ENCODE results near the gene MCC.

Gene MCC

DNA sequence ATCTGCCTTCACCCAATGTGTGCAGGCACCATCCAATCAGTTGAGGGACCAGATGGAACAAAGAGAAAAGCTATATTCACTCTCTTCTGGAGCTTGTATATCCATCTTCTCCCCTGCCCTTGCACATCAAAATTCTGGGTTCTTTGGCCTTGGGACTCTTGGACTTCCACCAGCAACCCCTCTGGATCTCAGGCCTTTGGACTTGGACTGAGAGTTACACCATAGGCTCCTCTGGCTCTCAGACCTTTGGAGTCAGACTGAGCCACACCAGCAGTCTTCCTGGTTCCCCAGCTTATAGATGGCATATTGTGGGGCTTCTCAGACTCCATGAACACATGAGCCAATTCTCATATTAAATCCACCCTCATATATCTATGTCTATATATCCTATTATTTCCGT is 126.6 kb downstream of the MCC start:
- H3K9me3 ChIP-seq (ENCODE audit: severe bottlenecking): peaks cover 18% of the 10 kb centered on the region
- H3K27ac ChIP-seq: no peak overlapping the region
- no peaks in the 10 kb centered on the region for H3K36me3 ChIP-seq
- DNase-seq: no peak
- no peaks in the 10 kb centered on the region for H3K27me3 ChIP-seq (ENCODE audit: insufficient read depth, low read depth, severe bottlenecking)
- no peak overlapping the region for H3K4me3 ChIP-seq (ENCODE audit: low read depth, low read length)
- TF ChIP-seq, protein P1, sequence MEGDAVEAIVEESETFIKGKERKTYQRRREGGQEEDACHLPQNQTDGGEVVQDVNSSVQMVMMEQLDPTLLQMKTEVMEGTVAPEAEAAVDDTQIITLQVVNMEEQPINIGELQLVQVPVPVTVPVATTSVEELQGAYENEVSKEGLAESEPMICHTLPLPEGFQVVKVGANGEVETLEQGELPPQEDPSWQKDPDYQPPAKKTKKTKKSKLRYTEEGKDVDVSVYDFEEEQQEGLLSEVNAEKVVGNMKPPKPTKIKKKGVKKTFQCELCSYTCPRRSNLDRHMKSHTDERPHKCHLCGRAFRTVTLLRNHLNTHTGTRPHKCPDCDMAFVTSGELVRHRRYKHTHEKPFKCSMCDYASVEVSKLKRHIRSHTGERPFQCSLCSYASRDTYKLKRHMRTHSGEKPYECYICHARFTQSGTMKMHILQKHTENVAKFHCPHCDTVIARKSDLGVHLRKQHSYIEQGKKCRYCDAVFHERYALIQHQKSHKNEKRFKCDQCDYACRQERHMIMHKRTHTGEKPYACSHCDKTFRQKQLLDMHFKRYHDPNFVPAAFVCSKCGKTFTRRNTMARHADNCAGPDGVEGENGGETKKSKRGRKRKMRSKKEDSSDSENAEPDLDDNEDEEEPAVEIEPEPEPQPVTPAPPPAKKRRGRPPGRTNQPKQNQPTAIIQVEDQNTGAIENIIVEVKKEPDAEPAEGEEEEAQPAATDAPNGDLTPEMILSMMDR (IDR thresholded peaks at IDR 0.05; ENCODE audit: low read depth, low read length): no peak

GRCh38 chr5:113359419-113359818 is 128.8 kb downstream of the MCC start:
- H3K27ac ChIP-seq: no peak overlapping the region

GRCh38 chr5:113358696-113359095 is 129.6 kb downstream of the MCC start:
- Histone ChIP-seq H3K4me3 (ENCODE audit: low read depth, low read length) (no peak overlapping the region), H3K9me3 (ENCODE audit: severe bottlenecking) (peaks cover 2% of the 10 kb centered on the region), H3K36me3 (no peaks in the 10 kb centered on the region), H3K27ac (no peak overlapping the region), H3K27me3 (ENCODE audit: insufficient read depth, low read depth, severe bottlenecking) (no peaks in the 10 kb centered on the region)
- DNase-seq: no peak
- TF ChIP-seq, protein P1 (IDR thresholded peaks at IDR 0.05; ENCODE audit: low read depth, low read length): no peak

More at GRCh38 chr5:113359419-113359818, 128.8 kb downstream of the MCC start:
- H3K36me3 ChIP-seq: no peaks in the 10 kb centered on the region
- TF ChIP-seq, protein P1 (IDR thresholded peaks at IDR 0.05; ENCODE audit: low read depth, low read length): no peak
- H3K4me3 ChIP-seq (ENCODE audit: low read depth, low read length): no peak overlapping the region
- DNase-seq: no peak
- no peaks in the 10 kb centered on the region for H3K27me3 ChIP-seq (ENCODE audit: insufficient read depth, low read depth, severe bottlenecking)
- peaks cover 8% of the 10 kb centered on the region for H3K9me3 ChIP-seq (ENCODE audit: severe bottlenecking)

GRCh38 chr5:113357696-113358476 is 130.4 kb downstream of the MCC start:
- no peak for DNase-seq
- TF ChIP-seq, protein P1 (IDR thresholded peaks at IDR 0.05; ENCODE audit: low read depth, low read length): no peak
- Histone ChIP-seq H3K36me3 (no peaks in the 10 kb centered on the region), H3K4me3 (ENCODE audit: low read depth, low read length) (no peak overlapping the region), H3K27me3 (ENCODE audit: insufficient read depth, low read depth, severe bottlenecking) (no peaks in the 10 kb centered on the region), H3K27ac (no peak overlapping the region), H3K9me3 (ENCODE audit: severe bottlenecking) (no peaks in the 10 kb centered on the region)

DNA sequence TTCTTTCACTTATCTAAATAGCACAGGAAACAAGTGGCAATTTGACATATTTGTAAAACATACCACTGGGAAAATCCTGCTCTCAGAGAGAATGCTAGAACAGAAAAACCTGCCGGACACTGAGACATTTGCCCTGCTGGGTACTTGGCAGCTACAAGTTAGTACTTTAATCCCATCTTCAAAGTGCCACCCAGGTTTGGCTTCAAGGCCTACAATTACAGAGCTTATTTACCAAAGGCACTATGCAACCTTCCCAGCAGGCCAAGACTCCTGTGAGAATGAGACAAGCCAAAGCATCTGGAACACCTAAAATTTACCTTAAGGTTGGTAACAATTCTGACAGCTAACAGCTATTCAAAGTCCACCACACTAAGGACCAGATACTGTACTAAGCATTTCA is 131.8 kb downstream of the MCC start:
- Histone ChIP-seq H3K9me3 (ENCODE audit: severe bottlenecking) (no peaks in the 10 kb centered on the region), H3K27me3 (ENCODE audit: insufficient read depth, low read depth, severe bottlenecking) (no peaks in the 10 kb centered on the region), H3K4me3 (ENCODE audit: low read depth, low read length) (no peak overlapping the region), H3K36me3 (no peaks in the 10 kb centered on the region), H3K27ac (no peak overlapping the region)
- TF ChIP-seq, protein P1 (IDR thresholded peaks at IDR 0.05; ENCODE audit: low read depth, low read length): no peak
- no peak for DNase-seq

GRCh38 chr5:113354055-113354454 is 134.2 kb downstream of the MCC start:
- Histone ChIP-seq H3K27me3 (ENCODE audit: insufficient read depth, low read depth, severe bottlenecking) (no peaks in the 10 kb centered on the region), H3K36me3 (no peaks in the 10 kb centered on the region), H3K9me3 (ENCODE audit: severe bottlenecking) (no peaks in the 10 kb centered on the region), H3K27ac (no peak overlapping the region), H3K4me3 (ENCODE audit: low read depth, low read length) (no peak overlapping the region)
- TF ChIP-seq, protein P1 (IDR thresholded peaks at IDR 0.05; ENCODE audit: low read depth, low read length): no peak
- no peak for DNase-seq
